ENCODE data around the gene GADL1. TPM values are rescaled to one million over a fixed set of nuclear protein-coding genes. Genes with fewer than 3 reads are reported as not detected.
A peak's percentile ranks its signal among the peaks of the same experiment; 100 is the strongest.

The GADL1 gene
- total and polyA plus RNA-seq, 2 experiments from 2014 or later, result not detected

- Histone ChIP-seq H3K4me2 (ENCODE audit: unreplicated experiment) (no peak overlapping the region), H3K27ac (no peak overlapping the region), H3K4me1 (ENCODE audit: insufficient read depth) (peaks cover 61% of the 10 kb centered on the region), H3K9me2 (ENCODE audit: insufficient read depth) (no peaks in the 10 kb centered on the region), H3K4me3 (no peak overlapping the region), H3K36me3 (ENCODE audit: low read depth) (peaks cover 44% of the 10 kb centered on the region), H3F3A (ENCODE audit: insufficient read depth) (peaks cover 68% of the 10 kb centered on the region), H3K79me2 (ENCODE audit: insufficient read depth) (peaks cover 75% of the 10 kb centered on the region), H3K9me3 (ENCODE audit: low read depth) (no peaks in the 10 kb centered on the region), H2AFZ (no peak overlapping the region), H3K27me3 (replicated peaks; ENCODE audit: insufficient read depth) (no peaks in the 10 kb centered on the region), H4K20me1 (ENCODE audit: insufficient read depth) (no peaks in the 10 kb centered on the region), H3K9ac (no peak overlapping the region)
- no peak for DNase-seq
- no peak for TF ChIP-seq EZH2phosphoT487 (IDR thresholded peaks at IDR 0.05; ENCODE audit: insufficient read depth, low read depth)
- in situ Hi-C loops (cut with MboI), result no loop called here
- WGBS, 2 experiments (ENCODE audit: low coverage in 1 of 2, low lambda C conversion rate in 2 of 2, missing lambda C conversion rate in 2 of 2), result 96 to 100% methylated on average over 2 of the region's 2 CpGs
Measured at GRCh38 chr3:30685267-30685667, 209.2 kb downstream of the GADL1 start.

DNA sequence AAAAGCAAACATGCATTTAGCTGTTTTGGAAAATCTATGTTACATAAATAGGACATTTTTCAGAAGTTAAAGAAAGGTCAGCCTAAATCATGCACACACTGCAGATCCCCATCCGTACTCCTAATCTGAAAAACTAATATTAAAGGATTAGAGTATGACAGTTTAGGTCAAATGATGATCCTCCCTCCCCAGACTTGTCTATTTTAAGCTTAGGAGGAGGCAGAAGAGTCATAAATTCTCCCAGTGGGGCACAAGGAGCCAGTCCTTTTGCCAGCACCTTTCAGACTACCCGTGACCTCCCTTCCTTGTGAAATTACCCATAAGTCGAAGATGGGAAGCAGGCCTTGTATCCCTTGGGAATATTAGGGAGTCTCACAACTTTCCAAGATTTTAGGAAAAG is 210.1 kb downstream of the GADL1 start:
- no peaks in the 10 kb centered on the region for H3K9me3 ChIP-seq (ENCODE audit: low read depth)
- no peak for DNase-seq
- H3K9me2 ChIP-seq (ENCODE audit: insufficient read depth), result no peaks in the 10 kb centered on the region
- H3K4me2 ChIP-seq (ENCODE audit: unreplicated experiment), result no peak overlapping the region
- in situ Hi-C loops (cut with MboI), result no loop called here
- no peaks in the 10 kb centered on the region for H3K27me3 ChIP-seq (replicated peaks; ENCODE audit: insufficient read depth)
- H3K4me3 ChIP-seq, result no peak overlapping the region
- H3K79me2 ChIP-seq (ENCODE audit: insufficient read depth), result peaks cover 79% of the 10 kb centered on the region
- peaks cover 59% of the 10 kb centered on the region for H3F3A ChIP-seq (ENCODE audit: insufficient read depth)
- 88 to 91% methylated on average over 3 of the region's 3 CpGs for WGBS, 2 experiments (ENCODE audit: low coverage in 1 of 2, low lambda C conversion rate in 2 of 2, missing lambda C conversion rate in 2 of 2)
- H3K4me1 ChIP-seq (ENCODE audit: insufficient read depth), result peaks cover 52% of the 10 kb centered on the region
- H4K20me1 ChIP-seq (ENCODE audit: insufficient read depth), result no peaks in the 10 kb centered on the region
- H3K9ac ChIP-seq, result no peak overlapping the region
- no peak overlapping the region for H2AFZ ChIP-seq
- H3K36me3 ChIP-seq (ENCODE audit: low read depth), result peaks cover 48% of the 10 kb centered on the region
- TF ChIP-seq EZH2 (IDR thresholded peaks at IDR 0.05; ENCODE audit: insufficient read depth, poor library complexity, severe bottlenecking) (no peak), EZH2phosphoT487 (IDR thresholded peaks at IDR 0.05; ENCODE audit: insufficient read depth, low read depth) (no peak)
- no peak overlapping the region for H3K27ac ChIP-seq

DNA sequence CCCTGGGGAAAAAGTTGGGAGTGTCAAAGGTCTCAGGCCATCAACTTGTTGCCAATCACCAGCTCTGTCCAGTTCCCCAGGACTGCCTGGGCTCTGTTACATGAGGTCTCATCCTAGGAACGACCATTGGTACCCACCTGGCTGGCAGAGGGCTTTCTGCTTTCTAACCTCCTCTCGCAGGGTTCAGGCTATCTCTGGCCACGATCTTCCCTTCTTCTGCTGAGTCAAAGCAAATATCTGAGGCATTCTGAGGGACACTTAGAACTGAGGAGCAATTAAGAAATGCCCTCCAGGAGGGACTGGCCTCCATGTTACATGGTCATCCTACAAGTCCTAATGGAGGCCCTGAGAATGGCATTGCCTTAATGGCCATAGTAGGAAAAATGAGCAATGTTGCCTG is 210.7 kb downstream of the GADL1 start:
- Histone ChIP-seq H2AFZ (no peak overlapping the region), H3K27me3 (replicated peaks; ENCODE audit: insufficient read depth) (no peaks in the 10 kb centered on the region), H3K9ac (no peak overlapping the region), H3K79me2 (ENCODE audit: insufficient read depth) (peaks cover 85% of the 10 kb centered on the region), H3K4me2 (ENCODE audit: unreplicated experiment) (no peak overlapping the region), H3F3A (ENCODE audit: insufficient read depth) (peaks cover 53% of the 10 kb centered on the region), H4K20me1 (ENCODE audit: insufficient read depth) (no peaks in the 10 kb centered on the region), H3K4me3 (no peak overlapping the region), H3K4me1 (ENCODE audit: insufficient read depth) (peaks cover 46% of the 10 kb centered on the region), H3K9me2 (ENCODE audit: insufficient read depth) (no peaks in the 10 kb centered on the region), H3K27ac (no peak overlapping the region), H3K36me3 (ENCODE audit: low read depth) (peaks cover 52% of the 10 kb centered on the region), H3K9me3 (ENCODE audit: low read depth) (no peaks in the 10 kb centered on the region)
- WGBS, 2 experiments (ENCODE audit: low coverage in 1 of 2, low lambda C conversion rate in 2 of 2, missing lambda C conversion rate in 2 of 2), result 83 to 86% methylated on average over 3 of the region's 3 CpGs
- TF ChIP-seq EZH2 (IDR thresholded peaks at IDR 0.05; ENCODE audit: insufficient read depth, poor library complexity, severe bottlenecking) (no peak), EZH2phosphoT487 (IDR thresholded peaks at IDR 0.05; ENCODE audit: insufficient read depth, low read depth) (no peak)
- in situ Hi-C loops (cut with MboI), result no loop called here
- DNase-seq, result no peak

GRCh38 chr3:30682434-30683155 is 211.9 kb downstream of the GADL1 start:
- H3K9me2 ChIP-seq (ENCODE audit: insufficient read depth), result no peaks in the 10 kb centered on the region
- 55 to 70% methylated on average over 1 of the region's 1 CpG for WGBS, 2 experiments (ENCODE audit: low coverage in 1 of 2, low lambda C conversion rate in 2 of 2, missing lambda C conversion rate in 2 of 2)

More at GRCh38 chr3:30682434-30683155, 211.9 kb downstream of the GADL1 start:
- Histone ChIP-seq H4K20me1 (ENCODE audit: insufficient read depth) (no peaks in the 10 kb centered on the region), H3K36me3 (ENCODE audit: low read depth) (peaks cover 52% of the 10 kb centered on the region), H3F3A (ENCODE audit: insufficient read depth) (peaks cover 42% of the 10 kb centered on the region), H3K9ac (no peak overlapping the region), H3K9me3 (ENCODE audit: low read depth) (no peaks in the 10 kb centered on the region), H3K27me3 (replicated peaks; ENCODE audit: insufficient read depth) (no peaks in the 10 kb centered on the region), H3K4me3 (no peak overlapping the region), H2AFZ (no peak overlapping the region), H3K27ac (peak overlapping the region; percentile 51; the same call in 1 of the 2 replicates), H3K79me2 (ENCODE audit: insufficient read depth) (peaks cover 85% of the 10 kb centered on the region), H3K4me1 (ENCODE audit: insufficient read depth) (peaks cover 34% of the 10 kb centered on the region), H3K4me2 (ENCODE audit: unreplicated experiment) (peak overlapping the region; percentile 32)
- peak; percentile 40 for DNase-seq
- in situ Hi-C loops (cut with MboI), result no loop called here
- no peak for TF ChIP-seq EZH2phosphoT487 (IDR thresholded peaks at IDR 0.05; ENCODE audit: insufficient read depth, low read depth)
- TF ChIP-seq EZH2 (IDR thresholded peaks at IDR 0.05; ENCODE audit: insufficient read depth, poor library complexity, severe bottlenecking), result no peak
